HG02852 (cell line): ENCODE data around the gene WDR62.
"Not testable (repeated sequence)": the region's sequence is repeated elsewhere in the genome, so short reads cannot be mapped to it uniquely, and the experiment has no call there.

Experiments used
- ATAC-seq: cut with Tn5 transposase; IDR thresholded peaks from one replicate; pipeline ENCODE4 v1.9.1; 2021; ENCODE audit warnings: mild to moderate bottlenecking, moderate library complexity; ENCODE audit not compliant: unreplicated experiment

The WDR62 gene

DNA sequence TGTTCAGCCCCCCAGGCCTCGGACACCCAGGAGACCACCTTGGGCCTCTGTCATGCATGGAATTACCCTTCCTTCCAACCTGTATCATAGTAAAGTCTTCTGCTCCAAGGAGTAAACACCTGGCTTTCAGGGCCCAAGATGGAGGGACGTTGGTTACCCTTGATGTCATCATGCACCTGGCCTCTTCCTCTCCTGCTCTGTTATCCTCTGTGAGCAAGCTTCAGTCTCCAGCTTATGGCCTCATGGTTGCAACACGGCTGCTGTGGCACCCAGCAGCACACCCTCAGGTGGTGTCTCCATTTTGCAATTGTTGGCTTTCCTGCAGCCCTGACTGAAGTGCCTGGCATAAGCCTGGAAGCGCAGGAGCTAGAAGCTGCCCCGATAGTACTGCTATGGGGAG is 52.3 kb downstream of the WDR62 start:
- no peak for ATAC-seq

DNA sequence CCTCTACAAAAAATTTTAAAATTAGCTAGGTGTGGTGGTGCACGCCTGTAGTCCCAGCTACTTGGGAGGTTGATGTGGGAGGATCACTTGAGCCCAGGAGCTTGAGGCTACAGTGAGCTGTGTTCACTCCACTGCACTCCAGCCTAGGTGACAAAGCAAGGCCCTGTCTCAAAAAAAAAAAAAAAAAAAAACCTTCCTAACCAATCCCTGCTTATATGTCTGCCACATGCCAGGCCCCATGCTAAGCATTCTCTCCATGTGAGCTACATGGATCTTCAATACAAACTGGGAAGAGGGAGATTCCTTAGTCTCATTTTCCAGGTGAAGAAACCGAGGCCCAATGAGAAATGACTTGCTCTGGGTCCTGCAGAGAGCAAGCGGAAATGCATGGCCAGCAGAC is 54.0 kb downstream of the WDR62 start:
- ATAC-seq: no peak

DNA sequence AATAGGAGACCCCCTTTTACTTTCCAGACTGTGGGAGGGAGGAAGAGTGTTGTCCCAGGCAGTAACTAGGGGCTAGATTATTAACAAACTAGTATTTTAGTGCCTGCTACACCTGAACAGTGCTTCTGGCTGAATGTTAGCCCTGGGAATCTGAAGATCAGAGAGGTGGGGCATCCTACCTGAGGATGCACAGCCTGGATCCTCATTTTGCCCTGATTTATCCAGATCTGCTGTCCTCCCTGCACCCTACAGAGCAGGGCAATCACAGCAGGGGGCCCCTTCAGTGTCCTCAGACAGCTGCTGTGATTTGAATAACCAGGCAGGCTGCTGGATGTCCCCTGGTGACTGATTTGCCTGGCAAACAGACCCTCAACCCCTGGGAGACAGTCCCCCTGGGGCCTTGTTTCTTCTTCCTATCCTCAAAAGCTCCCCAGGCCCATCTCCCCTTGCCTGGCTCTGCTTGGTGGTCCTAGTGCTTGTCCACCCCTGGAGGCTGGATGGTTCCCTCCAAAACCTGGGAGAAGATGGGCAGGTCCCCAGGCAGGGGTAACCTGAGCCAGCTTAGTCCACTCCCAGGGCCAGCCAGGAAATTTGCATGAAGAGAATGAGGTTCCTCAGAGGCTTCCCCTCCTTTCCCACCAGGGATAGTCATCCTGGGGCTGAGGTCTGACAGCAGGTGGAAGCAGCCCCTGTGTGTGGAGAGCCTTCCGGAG is 55.9 kb downstream of the WDR62 start, which contains the start of gene OVOL3:
TSS of gene OVOL3 (plus strand) at position 657 of the 713 bp plus-strand sequence. CDS start 60 bp downstream, outside the sequence.
- ATAC-seq: no peak

DNA sequence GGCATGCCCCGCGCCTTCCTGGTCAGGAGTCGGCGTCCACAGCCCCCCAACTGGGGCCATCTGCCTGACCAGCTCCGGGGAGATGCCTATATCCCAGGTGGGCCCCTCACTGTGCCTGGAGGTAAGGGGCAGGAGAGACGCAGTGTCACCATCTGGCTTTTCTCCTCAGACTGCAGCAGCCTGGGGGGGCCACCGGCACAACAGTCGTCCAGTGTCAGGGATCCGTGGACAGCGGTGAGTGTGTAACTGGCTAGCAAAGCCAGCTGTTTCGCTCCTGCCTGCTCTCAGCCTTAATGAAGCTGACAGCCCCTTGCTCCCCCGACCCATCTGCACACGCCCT is 56.5 kb downstream of the WDR62 start:
- no peak for ATAC-seq

DNA sequence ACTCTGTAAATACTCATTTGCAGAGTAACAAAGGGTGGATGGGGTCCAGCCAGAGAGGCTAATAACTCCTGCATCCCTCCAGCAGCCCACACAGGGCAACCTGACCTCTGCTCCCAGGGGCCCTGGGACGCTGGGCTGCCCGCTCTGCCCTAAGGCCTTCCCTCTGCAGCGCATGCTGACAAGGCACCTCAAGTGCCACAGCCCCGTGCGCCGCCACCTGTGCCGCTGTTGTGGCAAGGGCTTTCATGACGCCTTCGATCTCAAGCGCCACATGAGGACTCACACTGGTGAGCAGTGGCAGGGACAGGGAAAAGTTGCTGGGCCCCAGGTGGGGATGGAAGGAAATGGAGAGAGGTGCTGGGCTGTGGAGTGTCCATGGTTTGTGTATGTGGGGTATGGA is 58.0 kb downstream of the WDR62 start:
- no peak for ATAC-seq

DNA sequence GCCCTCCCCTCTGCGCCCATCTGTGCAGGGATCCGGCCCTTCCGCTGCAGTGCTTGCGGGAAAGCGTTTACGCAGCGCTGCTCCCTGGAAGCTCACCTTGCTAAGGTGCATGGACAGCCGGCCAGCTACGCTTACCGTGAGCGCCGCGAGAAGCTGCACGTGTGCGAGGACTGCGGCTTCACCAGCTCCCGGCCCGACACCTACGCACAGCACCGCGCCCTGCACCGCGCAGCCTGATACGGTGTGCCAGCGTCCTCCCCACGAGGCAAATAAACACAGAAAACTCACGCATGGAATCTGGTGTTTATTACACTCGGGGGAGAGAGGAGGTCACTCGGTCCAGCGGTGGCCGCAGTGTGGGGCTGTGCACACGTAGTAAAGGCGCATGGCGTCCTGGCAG is 58.7 kb downstream of the WDR62 start:
- no peak for ATAC-seq

DNA sequence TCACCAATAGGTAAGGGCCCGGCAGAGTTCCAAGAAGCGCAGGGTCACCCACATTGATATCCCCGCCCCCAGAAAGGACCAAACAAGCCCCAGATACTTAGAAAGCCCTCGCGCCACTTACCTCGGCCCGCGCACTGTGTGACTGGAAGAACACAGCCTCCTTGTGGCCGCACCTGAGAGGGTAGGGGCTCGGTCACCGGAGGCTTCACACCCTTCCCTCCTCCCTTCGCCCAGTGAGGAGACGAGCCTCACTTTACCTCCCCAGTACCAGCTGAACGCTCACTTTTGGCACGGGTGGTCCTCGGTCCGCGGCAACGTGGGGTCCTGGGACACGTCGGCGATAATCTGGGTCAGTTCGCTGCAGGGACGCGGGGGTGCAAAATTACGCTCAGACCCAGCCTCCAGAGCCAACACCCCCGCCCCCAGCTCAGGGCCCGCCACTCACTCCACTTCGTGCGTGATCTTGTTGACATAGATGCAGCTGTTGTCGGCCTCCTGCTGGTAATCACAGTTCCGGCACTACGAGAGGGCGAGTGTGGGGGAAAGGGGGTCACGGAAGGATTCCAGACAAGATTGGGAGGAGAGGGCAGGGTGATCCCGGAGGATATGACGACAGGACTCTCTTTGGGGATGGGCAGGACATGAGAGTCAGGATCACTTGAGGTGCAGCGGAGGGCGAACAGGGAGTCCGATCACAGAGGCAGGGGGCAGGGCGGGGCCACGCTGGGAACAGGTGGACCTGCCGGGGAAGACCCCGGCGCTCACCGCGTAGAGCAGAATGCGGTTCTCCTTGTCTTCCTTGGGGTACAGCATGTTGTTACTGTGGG is 59.4 kb downstream of the WDR62 start:
- ATAC-seq: peak; percentile 1

DNA sequence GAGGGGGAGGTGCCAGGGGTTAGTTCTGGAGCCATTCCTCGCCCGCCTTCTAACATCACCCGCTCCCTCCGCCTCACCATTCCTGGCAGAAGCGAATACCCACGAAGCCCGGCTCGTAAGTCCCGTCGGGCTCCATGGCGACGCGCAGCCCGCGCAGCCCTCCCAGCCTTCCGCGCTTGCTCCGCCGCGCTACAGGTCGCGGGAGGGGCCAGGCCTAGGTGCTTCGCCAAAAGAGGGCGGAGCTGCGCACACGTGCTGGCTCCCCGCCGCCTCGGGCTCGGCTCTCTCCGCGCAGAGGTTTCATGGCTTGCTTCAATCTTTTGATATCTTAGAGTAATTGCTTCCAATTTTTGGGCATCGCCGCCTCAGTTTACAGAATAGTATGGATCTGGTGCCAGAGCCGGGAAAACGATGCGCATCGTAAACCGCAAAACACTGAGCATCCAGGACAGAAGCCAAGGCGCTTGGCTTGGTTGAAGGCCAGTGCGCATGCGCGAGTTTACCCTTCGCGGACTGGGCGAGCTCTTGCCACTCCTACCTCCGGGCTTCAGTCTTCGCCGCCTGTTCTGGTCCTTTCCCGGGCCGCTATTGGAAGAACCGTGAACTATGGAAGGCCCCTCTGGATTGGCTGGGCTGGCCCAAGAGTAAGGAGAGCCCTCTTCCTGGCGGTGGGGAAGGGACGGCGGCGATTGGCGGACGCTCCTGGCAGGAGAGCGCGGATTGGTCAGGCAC is 60.2 kb downstream of the WDR62 start, which contains the start of gene POLR2I:
TSS of gene POLR2I (minus strand) at position 155 of the 732 bp plus-strand sequence. CDS start at position 136, 19 bp downstream.
- peak; percentile 75 for ATAC-seq

DNA sequence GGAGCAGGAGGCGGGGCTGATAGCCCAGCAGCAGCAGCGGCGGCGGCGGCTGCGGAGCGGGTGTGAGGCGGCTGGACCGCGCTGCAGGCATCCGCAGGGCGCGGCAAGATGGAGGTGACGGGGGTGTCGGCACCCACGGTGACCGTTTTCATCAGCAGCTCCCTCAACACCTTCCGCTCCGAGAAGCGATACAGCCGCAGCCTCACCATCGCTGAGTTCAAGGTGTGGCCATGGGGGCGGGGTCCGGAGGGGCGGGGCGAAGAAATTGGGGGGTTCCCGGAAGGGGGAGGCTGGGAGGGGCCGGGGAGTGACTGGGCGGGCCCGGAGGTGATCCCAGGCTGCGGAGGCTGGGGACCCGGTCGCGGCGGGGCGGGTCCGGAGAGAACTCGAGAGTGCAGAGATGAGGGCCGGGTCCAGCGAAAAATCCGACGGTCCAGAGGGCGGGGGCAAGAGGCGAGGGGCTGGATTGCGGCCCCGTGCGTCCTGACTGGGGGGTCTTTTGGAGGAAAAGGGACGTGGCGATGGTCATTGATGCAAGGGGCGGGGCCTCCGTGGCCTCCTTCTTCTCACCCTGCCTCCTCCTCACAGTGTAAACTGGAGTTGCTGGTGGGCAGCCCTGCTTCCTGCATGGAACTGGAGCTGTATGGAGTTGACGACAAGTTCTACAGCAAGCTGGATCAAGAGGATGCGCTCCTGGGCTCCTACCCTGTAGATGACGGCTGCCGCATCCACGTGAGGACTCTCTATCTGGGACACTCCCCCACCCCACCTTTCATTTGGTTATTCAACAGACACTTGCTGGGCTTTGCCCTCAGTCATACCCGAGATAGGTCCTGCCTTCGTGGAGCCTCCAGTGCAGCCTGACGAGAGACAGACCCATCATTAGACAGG is 61.0 kb downstream of the WDR62 start, which contains the start of gene TBCB:
TSS of gene TBCB (plus strand) at position 16 of the 891 bp plus-strand sequence. CDS start at position 109, 93 bp downstream.
- ATAC-seq: no peak

DNA sequence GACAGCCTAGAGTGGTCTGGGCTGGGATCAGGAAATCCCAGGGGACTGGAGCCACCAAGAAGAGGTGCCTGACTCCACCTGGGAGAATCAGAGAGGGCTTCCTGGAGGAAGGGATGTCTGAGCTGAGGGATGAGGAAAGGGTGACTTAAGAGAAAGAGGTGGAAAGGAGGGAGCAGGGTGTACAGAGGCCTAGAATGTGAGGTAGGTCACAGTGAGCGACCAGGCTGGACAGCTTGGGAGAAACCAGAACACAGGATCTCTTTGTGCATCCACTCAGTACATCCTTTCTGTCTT is 61.6 kb downstream of the WDR62 start:
- ATAC-seq: no peak

DNA sequence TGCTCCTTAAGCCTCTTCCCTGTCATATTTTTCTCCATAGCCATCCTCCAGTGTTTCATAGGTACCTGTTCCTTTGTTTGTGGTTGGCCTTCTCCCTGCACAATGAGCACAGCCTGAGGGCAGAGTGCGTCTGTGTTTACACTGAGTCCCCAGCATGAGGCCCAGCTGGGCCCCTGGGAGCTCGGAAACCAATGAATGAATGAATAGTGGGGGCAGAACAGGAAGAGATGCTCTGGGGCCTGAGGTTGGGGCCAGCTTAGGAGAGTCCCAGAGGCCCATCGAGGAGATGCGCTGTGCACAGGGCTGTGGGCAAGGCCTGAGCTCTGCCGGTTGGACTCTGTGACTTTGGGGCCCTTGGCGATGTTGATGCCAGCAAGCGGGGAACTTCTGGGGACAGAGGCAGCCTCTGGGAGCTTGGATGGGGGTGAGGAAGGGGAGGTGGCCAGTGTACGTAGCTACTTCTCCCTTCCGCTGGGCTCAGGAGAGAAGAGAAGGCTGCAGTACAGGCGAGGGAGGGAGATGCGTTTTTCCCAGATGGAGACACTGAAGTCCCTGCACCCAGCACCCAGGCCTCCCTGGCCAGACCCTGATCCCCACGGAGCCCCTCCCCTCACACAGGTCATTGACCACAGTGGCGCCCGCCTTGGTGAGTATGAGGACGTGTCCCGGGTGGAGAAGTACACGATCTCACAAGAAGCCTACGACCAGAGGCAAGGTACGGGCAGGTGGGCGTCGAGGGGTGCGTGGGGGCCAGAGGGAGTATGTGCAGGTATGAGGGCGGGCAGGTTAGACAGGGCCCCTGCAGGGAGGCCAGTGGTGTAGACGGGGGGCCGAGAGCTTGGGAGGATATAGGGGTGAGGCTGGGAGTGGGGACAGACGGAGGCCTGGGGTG is 65.6 kb downstream of the WDR62 start:
- ATAC-seq: no peak

DNA sequence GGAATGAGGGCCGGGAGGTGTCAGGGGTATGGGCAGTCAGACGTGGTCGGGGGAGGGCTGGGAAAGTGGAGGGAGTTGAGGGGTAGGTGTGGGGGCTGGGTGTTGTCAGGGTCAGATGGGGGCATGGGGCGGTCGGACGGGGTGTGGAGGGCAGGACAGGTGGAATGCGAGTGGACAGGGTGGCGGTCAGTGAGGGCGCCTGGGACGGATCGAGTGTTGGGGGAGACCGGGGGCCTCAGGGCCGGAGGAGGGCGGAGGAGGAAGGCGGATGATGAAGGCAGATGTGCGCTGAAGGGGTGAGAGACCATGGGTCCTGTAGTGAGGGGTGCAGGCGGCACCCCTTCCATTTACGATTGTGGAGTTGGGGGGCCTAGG is 66.3 kb downstream of the WDR62 start:
- no peak for ATAC-seq

DNA sequence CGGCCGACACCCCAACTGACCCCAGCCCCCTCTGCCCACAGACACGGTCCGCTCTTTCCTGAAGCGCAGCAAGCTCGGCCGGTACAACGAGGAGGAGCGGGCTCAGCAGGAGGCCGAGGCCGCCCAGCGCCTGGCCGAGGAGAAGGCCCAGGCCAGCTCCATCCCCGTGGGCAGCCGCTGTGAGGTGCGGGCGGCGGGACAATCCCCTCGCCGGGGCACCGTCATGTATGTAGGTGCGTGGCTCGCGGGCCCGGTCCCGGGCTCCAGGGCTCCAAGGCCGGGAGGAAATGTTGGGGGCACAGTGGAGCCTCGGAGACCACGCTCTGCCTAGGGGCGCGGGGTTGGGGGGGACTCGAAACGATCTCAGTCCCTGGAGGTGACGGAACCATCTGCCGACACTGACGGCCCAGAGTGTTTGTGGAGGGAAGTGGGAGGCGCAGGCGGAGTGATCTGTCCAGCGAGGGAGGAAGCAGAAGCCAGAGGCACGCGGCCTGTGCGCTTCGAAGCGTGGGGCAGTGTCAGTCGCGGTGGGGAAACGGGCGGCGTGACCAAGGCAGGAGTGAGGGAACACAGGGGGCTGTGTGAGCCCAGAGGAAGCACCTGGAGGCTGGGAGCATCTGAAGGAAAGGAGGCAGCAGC is 66.9 kb downstream of the WDR62 start:
- no peak for ATAC-seq

DNA sequence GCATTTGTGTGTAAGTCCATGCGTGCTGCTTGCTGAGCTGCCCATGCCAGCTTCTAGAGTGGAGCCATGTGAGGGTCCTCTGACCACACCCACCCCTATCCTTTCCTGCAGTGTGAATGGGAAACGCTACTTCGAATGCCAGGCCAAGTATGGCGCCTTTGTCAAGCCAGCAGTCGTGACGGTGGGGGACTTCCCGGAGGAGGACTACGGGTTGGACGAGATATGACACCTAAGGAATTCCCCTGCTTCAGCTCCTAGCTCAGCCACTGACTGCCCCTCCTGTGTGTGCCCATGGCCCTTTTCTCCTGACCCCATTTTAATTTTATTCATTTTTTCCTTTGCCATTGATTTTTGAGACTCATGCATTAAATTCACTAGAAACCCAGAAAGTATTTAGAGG is 70.9 kb downstream of the WDR62 start:
- ATAC-seq: no peak

DNA sequence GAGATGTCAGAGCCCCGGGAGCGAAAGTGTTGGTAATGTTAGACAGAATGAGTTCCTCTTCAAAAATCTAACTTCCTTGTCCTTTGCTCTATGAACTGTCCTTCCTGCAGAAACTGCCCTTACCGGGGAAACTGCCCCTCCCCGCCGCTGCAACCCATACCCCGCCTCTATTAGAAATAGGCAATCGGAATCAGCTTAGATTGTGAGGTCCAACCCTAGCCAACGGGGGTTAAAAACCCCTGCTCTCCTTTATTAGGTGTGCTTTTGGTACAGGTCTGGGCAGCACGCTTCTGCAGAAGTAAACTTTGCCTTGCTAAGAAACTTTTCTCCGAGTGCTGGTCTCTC is 73.7 kb downstream of the WDR62 start:
- peak; percentile 9 for ATAC-seq

DNA sequence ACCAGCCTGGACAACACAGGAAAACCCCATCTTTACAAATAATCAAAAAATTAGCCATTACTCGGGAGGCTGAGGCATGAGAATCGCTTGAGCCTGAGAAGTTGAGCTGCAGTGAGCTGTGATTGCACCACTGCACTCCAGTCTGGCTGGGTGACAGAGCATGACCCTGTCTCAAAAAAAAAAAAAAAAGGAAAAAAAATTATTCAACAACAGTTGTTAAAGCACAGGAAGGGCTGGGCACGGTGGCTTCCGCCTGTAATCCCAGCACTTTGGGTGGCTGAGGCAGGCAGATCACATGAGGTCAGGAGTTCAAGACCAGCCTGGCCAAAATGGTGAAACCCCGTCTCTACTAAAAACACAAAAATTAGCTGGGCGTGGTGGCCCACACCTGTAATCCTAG is 76.5 kb downstream of the WDR62 start:
- not testable (repeated sequence) for ATAC-seq

DNA sequence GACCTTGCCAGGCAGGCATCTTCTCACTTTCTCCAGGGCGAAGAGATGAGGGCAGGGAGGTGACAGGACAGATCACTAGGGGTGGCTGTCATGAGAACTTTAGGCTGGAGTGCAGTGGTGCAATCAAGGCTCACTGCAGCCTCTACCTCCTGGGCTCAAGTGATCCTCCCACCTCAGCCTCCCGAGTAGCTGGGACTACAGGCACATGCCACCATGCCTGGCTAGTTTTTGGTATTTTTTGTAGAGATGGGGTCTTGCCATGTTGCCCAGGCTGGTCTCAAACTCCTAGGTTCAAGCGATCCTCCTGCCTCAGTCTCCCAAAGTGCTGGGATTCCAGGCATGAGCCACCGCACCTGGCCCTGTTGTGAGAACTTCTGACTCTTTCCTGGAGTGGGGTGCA is 80.2 kb downstream of the WDR62 start:
- not testable (repeated sequence) for ATAC-seq

DNA sequence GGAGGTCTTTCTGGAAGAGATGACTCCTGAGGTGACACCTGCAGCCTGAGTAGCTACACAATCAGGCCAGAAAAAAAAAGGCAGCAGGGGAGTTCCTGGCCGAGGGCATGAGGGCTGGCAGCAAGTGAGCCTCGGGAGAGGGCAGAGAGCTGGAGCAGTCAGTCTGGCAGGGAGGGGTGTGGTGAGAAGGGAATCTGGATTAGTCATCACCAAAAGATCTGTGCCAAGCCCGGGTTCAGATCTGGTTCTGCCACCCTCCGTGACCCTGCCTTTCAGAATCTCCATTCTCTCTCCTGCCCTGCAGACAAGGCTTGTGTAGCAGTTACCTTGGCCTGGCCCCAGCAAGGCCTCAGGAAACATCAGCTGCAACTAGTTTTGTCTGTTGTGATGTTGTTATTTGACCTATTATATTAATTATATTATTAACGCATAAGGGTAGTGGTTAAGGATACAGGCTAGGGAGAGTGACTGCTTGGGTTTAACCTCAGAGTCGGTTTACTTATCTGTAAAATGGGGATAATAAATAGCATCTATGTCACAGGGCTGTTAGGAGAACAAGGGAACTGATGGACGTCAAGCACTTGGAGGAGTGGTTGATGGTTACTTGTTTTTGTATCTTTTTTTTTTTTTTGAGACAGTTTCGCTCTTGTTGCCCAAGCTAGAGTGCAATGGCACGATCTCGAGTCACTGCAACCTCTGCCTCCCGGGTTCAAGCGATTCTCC is 82.4 kb downstream of the WDR62 start:
- ATAC-seq: no peak

DNA sequence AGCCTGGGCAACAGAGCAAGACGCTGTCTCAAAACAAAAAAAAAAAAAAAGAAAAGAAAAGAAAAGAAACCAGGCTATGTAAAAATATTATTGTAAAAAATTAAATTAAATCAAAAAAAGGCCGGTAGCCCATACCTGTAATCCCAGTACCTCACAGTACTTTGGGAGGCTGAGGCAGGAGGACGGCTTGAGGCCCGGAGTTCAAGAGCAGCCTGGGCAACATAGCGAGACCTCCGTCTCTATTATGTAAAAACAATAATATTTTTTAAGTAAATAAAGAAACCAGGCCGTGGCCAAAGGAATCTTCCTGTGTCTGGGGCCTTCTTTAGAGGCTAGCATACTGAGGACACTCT is 84.4 kb downstream of the WDR62 start:
- ATAC-seq: no peak
